ENCODE measurements around the gene PPM1H.
A peak's percentile ranks its signal among the peaks of the same experiment; 100 is the strongest.
"Not testable (repeated sequence)": the region's sequence is repeated elsewhere in the genome, so short reads cannot be mapped to it uniquely, and the experiment has no call there.

PPM1H gene

GRCh38 chr12:62676521-62677307, 258.2 kb downstream of the PPM1H start:
- DNase-seq = no peak

GRCh38 chr12:62673028-62673815, 261.7 kb downstream of the PPM1H start:
- DNase-seq = no peak

- DNase-seq = peak in 1 of 4 experiments; percentile 3
Observed at GRCh38 chr12:62670986-62671720, 263.8 kb downstream of the PPM1H start.

- no peak for DNase-seq
Observed at GRCh38 chr12:62668782-62669181, 266.2 kb downstream of the PPM1H start.

GRCh38 chr12:62664951-62665350, 270.0 kb downstream of the PPM1H start:
- DNase-seq = not testable (repeated sequence)

- DNase-seq = peak in 1 of 4 experiments; percentile 28
Observed at GRCh38 chr12:62660756-62661155, 274.2 kb downstream of the PPM1H start.

GRCh38 chr12:62659453-62660295, 275.3 kb downstream of the PPM1H start:
- no peak for DNase-seq

- no peak for DNase-seq
Observed at GRCh38 chr12:62658910-62659309, 276.0 kb downstream of the PPM1H start.

GRCh38 chr12:62657363-62657632, 277.7 kb downstream of the PPM1H start:
- DNase-seq = no peak

GRCh38 chr12:62656591-62657362, 278.2 kb downstream of the PPM1H start:
- no peak for DNase-seq

GRCh38 chr12:62655666-62656151, 279.2 kb downstream of the PPM1H start:
- DNase-seq = no peak

- DNase-seq = no peak
Observed at GRCh38 chr12:62654326-62655241, 280.4 kb downstream of the PPM1H start.

- no peak for DNase-seq
Observed at GRCh38 chr12:62653740-62654139, 281.2 kb downstream of the PPM1H start.

- DNase-seq = no peak
Observed at GRCh38 chr12:62653304-62653703, 281.6 kb downstream of the PPM1H start.

GRCh38 chr12:62651138-62651537, 283.8 kb downstream of the PPM1H start:
- DNase-seq = no peak

- no peak for DNase-seq
Observed at GRCh38 chr12:62649412-62650138, 285.4 kb downstream of the PPM1H start.

GRCh38 chr12:62647586-62647985, 287.4 kb downstream of the PPM1H start:
- peak in 3 of 4 experiments; percentile 46 to 67 (median 55) for DNase-seq

- DNase-seq = no peak
Observed at GRCh38 chr12:62646566-62646965, 288.4 kb downstream of the PPM1H start.

- DNase-seq = no peak
Observed at GRCh38 chr12:62643486-62643885, 291.5 kb downstream of the PPM1H start.

GRCh38 chr12:62642486-62642885, 292.5 kb downstream of the PPM1H start:
- peak in 3 of 4 experiments; percentile 25 to 30 (median 27) for DNase-seq
